Body of pancreas (tissue), 4 donors: Measurements from ENCODE around the gene TMEM237. TPM values are rescaled to one million over a fixed set of nuclear protein-coding genes. Genes with fewer than 3 reads are reported as not detected.

Source experiments
- ATAC-seq: fragments of 150-250 bp; one replicate; pipeline ENCODE4 v1.9.1; 2016
- DNase-seq, 4 donors: peaks; one replicate each; pipeline ENCODE4 v3.0.0-alpha.2; 2019
- H3K27ac ChIP-seq, 4 donors: fragments of 200-600 bp; sonication (generic); 1 replicate in 3 of 4; 2 replicates in 1 of 4; pipeline versions ENCODE4 v1.5.1 to v1.6.1; 2016 to 2019; ENCODE audit warnings: mild to moderate bottlenecking in 1 of 4, mixed read lengths in 1 of 4, moderate library complexity in 1 of 4
- H3K27me3 ChIP-seq, 2 donors: fragments of 200-600 bp; sonication (generic); one replicate each; pipeline ENCODE4 v1.6.0; 2016; ENCODE audit warnings: mild to moderate bottlenecking in 1 of 2
- H3K36me3 ChIP-seq, 2 donors: fragments of 200-600 bp; sonication (generic); replicated peaks in 1 of 2; 2 replicates each; pipeline ENCODE4 v1.5.1; 2016; ENCODE audit warnings: low read depth in 2 of 2; ENCODE audit not compliant: insufficient read depth in 1 of 2
- H3K4me1 ChIP-seq: fragments of 200-600 bp; sonication (generic); one replicate; pipeline ENCODE4 v1.6.0; 2016
- H3K4me3 ChIP-seq, 2 donors: fragments of 200-600 bp; sonication (generic); 1 replicate in 1 of 2; 2 replicates in 1 of 2; pipeline ENCODE4 v1.5.1; 2016 to 2019
- H3K9me3 ChIP-seq, 3 donors: fragments of 200-600 bp; sonication (generic); 1 replicate in 2 of 3; 2 replicates in 1 of 3; pipeline ENCODE4 v1.5.1; 2016
- CTCF ChIP-seq, 7 experiments: fragments of 450-650 bp in 4 of 7; fragments of 200-600 bp in 3 of 7; sonication (generic) in 3 of 7; IDR thresholded peaks; one replicate each; pipeline ENCODE4 v1.5.1; 2016 to 2019; ENCODE audit warnings: antibody characterized with exemption in 7 of 7
- POLR2A ChIP-seq, 3 donors: fragments of 450-650 bp; IDR thresholded peaks; one replicate each; pipeline ENCODE4 v1.6.1; 2016; ENCODE audit warnings: antibody characterized with exemption in 3 of 3, mild to moderate bottlenecking in 2 of 3
- WGBS, 2 donors: methylation state at CpG; one replicate each; pipeline ENCODE4 v1.1.5; 2017; 5-methylcytosine and 5-hydroxymethylcytosine counted together
- intact Hi-C: fragments of 100-400 bp; cut with DNase I; formaldehyde crosslinking; loops from one replicate; pipeline ENCODE4 v1.15.1; 2023
- total RNA-seq, 2 donors: library from RNA; depleted of rRNA; stranded (reverse); fragments of >200 nt; gene quantifications; one replicate each; pipeline ENCODE4 v1.1.0, GENCODE V29; 2016

Gene TMEM237
- total RNA-seq, 2 donors from 2014 or later: 9.3 to 10.5 TPM

GRCh38 chr2:201668402-201668910 is 25.2 kb upstream of the TMEM237 start:
- TF ChIP-seq POLR2A (IDR thresholded peaks at IDR 0.05) (no peak), CTCF (IDR thresholded peaks at IDR 0.05) (no peak)
- intact Hi-C loops: no loop called here
- no peaks in the 10 kb centered on the region for H3K4me1 ChIP-seq
- H3K9me3 ChIP-seq: no peaks in the 10 kb centered on the region
- H3K4me3 ChIP-seq: no peak overlapping the region
- no peak overlapping the region for H3K27ac ChIP-seq
- no peaks in the 10 kb centered on the region for H3K36me3 ChIP-seq
- WGBS, 2 donors: 56 to 75% methylated on average over 3 of the region's 3 CpGs
- ATAC-seq (no peak), DNase-seq (no peak)
- H3K27me3 ChIP-seq: no peaks in the 10 kb centered on the region

- H3K36me3 ChIP-seq: no peaks in the 10 kb centered on the region
- no peak for TF ChIP-seq CTCF (IDR thresholded peaks at IDR 0.05)
- TF ChIP-seq POLR2A (IDR thresholded peaks at IDR 0.05): no peak
- no peak for ATAC-seq
- no peak overlapping the region for H3K27ac ChIP-seq
- intact Hi-C loops: no loop called here
- H3K27me3 ChIP-seq: no peaks in the 10 kb centered on the region
- 69 to 76% methylated on average over 8 of the region's 8 CpGs for WGBS, 2 donors
- H3K4me1 ChIP-seq: no peaks in the 10 kb centered on the region
- DNase-seq: no peak
- H3K4me3 ChIP-seq: no peak overlapping the region
- no peaks in the 10 kb centered on the region for H3K9me3 ChIP-seq
Observed at GRCh38 chr2:201664334-201664733, 21.0 kb upstream of the TMEM237 start.

DNA sequence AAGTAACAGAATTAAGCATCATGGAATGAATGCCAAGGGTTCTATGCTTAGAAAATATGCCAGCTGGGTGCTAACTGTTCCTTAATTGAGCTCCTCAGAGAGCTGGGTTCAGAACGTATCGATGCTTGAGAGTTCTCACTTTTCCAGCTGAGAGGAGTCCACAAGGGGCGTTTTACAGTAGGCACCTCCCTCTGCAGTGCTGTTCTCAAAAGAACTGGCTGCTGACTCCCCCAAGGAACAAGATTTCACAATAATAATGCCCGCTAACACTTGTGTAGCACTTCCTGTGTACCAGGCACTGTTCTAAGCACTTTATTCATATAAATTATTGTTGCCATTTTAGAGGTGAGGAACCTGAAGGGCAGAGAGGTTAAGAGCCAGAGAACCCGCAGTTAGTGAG is 18.1 kb upstream of the TMEM237 start:
- Histone ChIP-seq H3K27ac (no peak overlapping the region), H3K4me3 (no peak overlapping the region), H3K4me1 (no peaks in the 10 kb centered on the region), H3K27me3 (no peaks in the 10 kb centered on the region), H3K9me3 (no peaks in the 10 kb centered on the region), H3K36me3 (no peaks in the 10 kb centered on the region)
- WGBS, 2 donors: 49 to 52% methylated on average over 5 of the region's 5 CpGs
- no peak for DNase-seq
- ATAC-seq: no peak
- TF ChIP-seq POLR2A (IDR thresholded peaks at IDR 0.05) (no peak), CTCF (IDR thresholded peaks at IDR 0.05) (no peak)
- intact Hi-C loops: no loop called here

DNA sequence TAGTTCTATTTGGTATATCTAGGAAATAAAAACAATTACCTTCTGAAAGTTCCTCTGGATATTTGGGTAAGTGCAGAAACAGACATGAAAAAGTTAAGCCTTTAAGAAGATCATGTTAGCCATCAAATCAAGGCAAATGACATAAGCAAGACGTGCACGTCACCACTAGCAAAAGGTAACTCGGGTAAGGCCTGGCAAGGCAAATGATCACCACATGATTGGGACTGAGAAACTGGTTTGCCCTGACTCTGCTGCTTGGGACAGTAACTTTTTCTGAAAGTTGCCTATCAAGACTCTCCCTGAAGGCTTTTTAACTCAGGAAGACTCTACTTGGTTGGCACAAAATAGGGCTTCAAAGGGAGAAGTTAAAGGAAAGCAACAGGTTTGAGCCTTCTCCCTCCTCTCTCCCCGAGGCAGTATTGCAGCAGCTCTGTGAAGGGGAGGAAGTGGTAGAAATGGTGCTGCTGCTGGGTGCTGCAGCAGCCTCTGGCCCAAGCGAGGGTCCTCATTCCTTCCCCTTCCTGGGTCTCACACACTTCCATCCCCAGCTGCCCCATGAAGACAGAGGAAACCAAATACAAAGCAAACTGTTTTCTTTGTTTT is 17.1 kb upstream of the TMEM237 start:
- Histone ChIP-seq H3K27ac (no peak overlapping the region), H3K36me3 (no peaks in the 10 kb centered on the region), H3K4me3 (no peak overlapping the region), H3K4me1 (no peaks in the 10 kb centered on the region), H3K9me3 (no peaks in the 10 kb centered on the region), H3K27me3 (no peaks in the 10 kb centered on the region)
- WGBS, 2 donors: 55 to 60% methylated on average over 5 of the region's 5 CpGs
- ATAC-seq (no peak), DNase-seq (no peak)
- intact Hi-C loops: no loop called here
- TF ChIP-seq CTCF (IDR thresholded peaks at IDR 0.05) (no peak), POLR2A (IDR thresholded peaks at IDR 0.05) (no peak)

- no peak overlapping the region for H3K27ac ChIP-seq
- no peak for DNase-seq
- 58 to 70% methylated on average over 5 of the region's 5 CpGs for WGBS, 2 donors
- H3K4me3 ChIP-seq: no peak overlapping the region
- no peak for ATAC-seq
- TF ChIP-seq POLR2A (IDR thresholded peaks at IDR 0.05) (no peak), CTCF (IDR thresholded peaks at IDR 0.05) (no peak)
- H3K27me3 ChIP-seq: no peaks in the 10 kb centered on the region
- H3K36me3 ChIP-seq: no peaks in the 10 kb centered on the region
- no peaks in the 10 kb centered on the region for H3K4me1 ChIP-seq
- intact Hi-C loops: no loop called here
- no peaks in the 10 kb centered on the region for H3K9me3 ChIP-seq
Observed at GRCh38 chr2:201656740-201657139, 13.4 kb upstream of the TMEM237 start.
